K562 treated with DMSO at 1 percent for 4 hours (cell line): ENCODE measurements around the gene IL4R. TPM values are rescaled to one million over a fixed set of nuclear protein-coding genes. Genes with fewer than 3 reads are reported as not detected.

Experiments used
- total RNA-seq: library from RNA; unstranded; fragments of 300-600 nt; gene quantifications from 2 replicates; pipeline ENCODE4 v1.2.3, GENCODE V29; 2022; ENCODE audit not compliant: insufficient read depth

IL4R gene
- 0.73 and 1.3 TPM in 2 replicates for total RNA-seq

GRCh38 chr16:27313422-27314160 is at the start of gene IL4R:
Gene IL4R (plus strand): TSS chr16:27313974. CDS start chr16:27340204, 26,230 bp downstream.

GRCh38 chr16:27268376-27269299 is 45.1 kb upstream of the IL4R start, which contains the start of gene NSMCE1:
Gene NSMCE1 (minus strand): TSS chr16:27268772. CDS start chr16:27257570, 11,202 bp downstream.

GRCh38 chr16:27401768-27402568 is 88.2 kb downstream of the IL4R start, which contains the start of gene IL21R:
Gene IL21R (plus strand): TSS chr16:27402174. CDS start chr16:27430072, 27,898 bp downstream.

Other genes with a start within 250 kb of the IL4R start
- not detected in 2 replicates for gene C16orf82, start 247.0 kb upstream of the IL4R start, total RNA-seq
- 0.90 and 1.9 TPM in 2 replicates for gene KDM8, start 110.4 kb upstream of the IL4R start, total RNA-seq
- gene NSMCE1, start 45.2 kb upstream of the IL4R start, total RNA-seq, result 44.5 and 48.7 TPM in 2 replicates
- gene IL21R, start 88.2 kb downstream of the IL4R start, total RNA-seq, result 1.7 and 2.9 TPM in 2 replicates
- gene GTF3C1, start 235.9 kb downstream of the IL4R start, total RNA-seq, result 66.0 and 79.4 TPM in 2 replicates
- 7.7 and 14.3 TPM in 2 replicates for gene KATNIP, start 236.2 kb downstream of the IL4R start, total RNA-seq